GM19438 (cell line): ENCODE data around the gene LTBP1.
A peak's percentile ranks its signal among the peaks of the same experiment; 100 is the strongest.

Source experiments
- ATAC-seq: cut with Tn5 transposase; IDR thresholded peaks from one replicate; pipeline ENCODE4 v1.9.1; 2021; ENCODE audit warnings: low read depth; ENCODE audit not compliant: unreplicated experiment

LTBP1 gene

DNA sequence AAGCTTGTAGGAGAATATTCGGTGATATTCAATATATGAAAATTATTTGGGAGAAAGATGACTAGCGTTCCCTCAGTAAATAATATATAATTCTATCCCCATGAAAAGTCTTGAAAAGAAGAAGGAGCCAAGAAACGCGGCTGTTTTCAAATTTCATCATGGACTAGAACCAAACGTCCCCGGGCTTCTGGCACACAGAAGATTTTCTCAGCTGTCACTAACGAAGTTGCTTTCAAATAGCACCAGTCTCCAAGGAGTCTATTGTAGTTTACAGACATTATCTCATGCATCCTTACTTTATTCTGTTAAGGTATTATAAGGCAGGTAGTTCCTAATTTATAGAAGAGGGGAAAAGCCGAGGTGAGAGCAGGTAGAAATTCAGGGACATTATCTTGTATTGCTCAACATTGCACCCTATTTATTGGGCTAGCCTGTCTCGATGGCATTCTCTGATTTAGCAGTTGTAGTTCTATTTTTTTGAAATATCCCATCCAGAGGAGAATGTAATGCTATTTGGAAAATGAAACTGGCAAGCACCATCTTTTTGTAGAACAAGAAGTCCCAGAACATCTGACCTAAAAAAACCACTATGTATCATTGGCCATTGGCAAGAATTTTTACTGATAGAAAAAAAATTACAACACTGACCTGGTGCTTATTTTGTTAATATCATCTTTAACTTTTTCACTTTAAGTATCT, 331.6 kb downstream of the LTBP1 start:
- ATAC-seq = no peak

DNA sequence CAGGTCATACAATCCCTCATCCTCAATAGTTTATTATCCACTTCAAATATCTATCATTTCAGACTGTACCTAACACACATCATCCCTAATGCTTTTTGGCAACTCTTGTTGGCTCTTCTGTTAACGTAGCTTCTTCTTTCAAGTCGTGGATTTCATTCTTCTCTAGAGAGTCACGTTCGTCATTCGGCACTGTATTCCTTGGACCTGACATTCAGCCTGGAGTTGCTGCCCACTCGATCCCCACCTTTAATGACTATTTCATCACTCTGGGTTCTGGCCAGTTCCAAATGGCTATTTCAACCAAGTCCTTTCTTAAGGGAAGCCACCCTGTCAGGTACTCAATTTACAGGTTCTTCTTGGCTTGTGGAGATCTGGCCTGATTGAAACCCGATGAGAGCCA, 337.5 kb downstream of the LTBP1 start:
- no peak for ATAC-seq

DNA sequence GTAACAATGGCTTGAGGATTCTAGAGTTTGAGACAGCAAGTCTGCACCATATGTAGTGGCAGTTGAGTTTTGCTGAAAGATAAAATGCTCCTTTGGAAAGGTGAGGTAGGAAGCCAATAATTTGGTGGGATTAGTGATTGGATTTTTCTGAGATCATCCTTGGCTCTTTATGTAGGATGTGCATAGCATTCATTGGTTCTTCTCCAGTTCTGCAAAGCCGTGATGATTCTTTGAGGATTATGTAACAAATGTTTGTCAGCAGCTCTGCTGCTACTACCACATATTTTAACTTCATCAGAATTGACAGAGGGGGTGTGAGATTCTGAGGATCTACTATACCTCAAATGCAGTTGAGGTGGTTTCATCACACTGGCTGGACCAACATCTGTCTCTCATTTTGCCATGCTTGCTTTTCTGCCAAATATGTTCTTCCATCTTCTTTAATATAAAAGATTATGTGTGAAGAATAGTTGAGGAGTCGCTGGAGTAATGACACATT, 340.8 kb downstream of the LTBP1 start:
- no peak for ATAC-seq

DNA sequence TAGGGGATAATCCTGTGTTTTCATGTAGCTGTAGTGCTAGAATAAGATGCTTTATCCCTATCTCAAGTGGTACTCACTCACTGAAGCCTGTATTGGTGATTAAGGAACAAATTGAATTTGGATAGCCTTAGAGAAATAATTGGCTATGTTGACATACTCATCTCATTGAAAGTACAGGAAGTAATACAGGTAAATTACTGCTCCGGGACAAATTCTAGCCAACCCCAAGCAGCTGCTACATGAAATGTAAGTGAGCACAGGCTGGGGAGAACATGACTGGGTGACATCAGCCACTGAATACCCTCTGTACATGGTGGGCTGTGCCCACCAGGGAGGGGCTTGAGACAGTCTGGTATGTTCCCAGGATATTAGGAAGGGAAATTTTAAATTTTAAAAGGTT, 341.3 kb downstream of the LTBP1 start:
- ATAC-seq = no peak

DNA sequence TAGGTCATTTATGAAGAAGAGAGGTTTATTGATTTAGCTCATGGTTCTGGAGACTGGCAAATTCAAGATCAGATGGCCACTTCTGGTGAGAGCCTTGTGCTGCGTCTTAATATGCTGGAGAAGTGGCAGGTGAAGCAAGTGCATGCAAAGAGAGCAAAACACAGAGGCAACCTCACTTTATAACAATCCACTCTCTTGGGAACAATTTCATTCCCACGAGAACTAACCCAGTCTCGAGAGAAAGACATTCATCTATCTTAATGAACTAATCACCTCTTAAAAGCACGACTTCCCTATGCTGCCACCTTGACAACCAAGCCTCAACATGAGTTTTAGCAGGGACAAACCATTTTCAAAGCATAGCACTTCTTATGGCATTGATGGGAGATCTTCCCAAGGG, 343.2 kb downstream of the LTBP1 start:
- no peak for ATAC-seq

DNA sequence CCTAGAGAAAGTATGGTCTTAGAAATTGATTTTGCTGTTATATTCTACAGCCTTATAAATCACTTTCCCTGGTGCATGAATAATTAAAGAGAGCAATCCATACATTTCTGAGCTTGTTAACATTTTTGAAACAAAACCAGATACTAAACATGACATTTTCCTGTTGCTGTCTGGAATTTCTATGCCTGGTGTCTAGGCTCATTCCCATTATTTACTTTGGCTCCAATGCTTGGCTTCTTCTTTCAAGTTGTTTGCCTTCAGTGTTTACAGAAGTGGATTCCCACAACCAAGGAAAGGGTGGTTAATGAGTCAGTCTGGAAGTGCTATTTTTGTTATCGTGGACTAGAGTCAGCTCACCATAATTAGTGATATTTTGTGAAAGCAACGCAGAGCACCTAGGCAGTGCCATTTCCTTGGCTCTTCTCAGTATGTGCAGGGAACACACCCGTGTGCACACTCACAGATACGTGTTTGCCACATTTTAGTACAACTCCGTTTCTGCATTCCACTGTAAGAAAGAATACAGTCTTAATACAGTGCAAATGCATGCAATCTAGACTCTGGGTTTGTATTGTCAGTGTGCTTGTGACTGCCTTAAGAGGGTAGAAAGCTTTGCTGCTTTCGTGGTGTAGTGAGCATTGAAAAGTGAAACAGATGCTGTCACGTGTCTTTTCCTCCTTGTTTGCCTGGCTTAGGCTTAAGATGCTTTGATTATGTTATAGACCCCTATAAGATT, 344.7 kb downstream of the LTBP1 start:
- no peak for ATAC-seq

DNA sequence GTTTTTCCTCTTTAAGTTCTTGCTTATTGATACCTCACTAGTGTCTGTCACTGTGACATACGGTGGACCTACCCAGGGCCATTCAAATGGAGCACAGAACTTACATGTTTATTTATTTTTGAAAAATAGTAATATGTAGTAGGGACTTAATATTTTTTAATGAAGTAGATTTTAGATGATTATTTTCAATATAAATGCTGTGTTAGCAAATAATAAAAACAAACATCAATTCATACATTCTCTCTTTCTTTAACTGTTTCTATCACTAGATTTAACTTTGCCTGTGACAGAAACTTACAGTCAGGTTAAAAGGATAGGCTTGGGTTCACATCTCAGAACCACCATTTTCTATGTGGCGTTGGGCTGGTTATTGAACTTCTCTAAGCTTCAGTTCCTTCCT, 345.3 kb downstream of the LTBP1 start:
- ATAC-seq = no peak

DNA sequence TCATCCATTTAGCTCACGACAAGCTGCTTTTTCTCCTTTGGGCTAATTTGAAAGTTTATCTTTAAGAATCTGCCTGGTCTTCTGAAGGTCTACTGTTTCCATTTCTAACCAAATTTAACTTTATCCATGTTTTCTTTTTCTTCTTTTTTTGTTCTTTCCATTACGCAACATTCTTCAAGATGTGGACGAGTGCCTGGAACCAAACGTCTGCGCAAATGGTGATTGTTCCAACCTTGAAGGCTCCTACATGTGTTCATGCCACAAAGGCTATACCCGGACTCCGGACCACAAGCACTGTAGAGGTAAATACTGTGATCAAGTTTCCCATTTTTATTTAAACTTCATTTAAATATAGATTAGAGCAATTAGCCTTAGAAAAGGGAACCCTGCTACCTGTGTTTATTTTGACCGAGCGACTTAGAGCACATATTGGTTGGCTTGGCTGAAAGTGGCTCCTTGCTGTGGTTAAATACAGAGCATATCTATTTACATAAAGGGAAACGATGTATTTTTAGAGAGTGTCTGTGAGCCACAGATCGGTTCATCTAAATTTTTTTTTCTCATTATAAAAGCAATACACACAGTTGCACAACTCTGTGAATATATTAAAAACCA, 346.3 kb downstream of the LTBP1 start:
- ATAC-seq = peak; percentile 66

DNA sequence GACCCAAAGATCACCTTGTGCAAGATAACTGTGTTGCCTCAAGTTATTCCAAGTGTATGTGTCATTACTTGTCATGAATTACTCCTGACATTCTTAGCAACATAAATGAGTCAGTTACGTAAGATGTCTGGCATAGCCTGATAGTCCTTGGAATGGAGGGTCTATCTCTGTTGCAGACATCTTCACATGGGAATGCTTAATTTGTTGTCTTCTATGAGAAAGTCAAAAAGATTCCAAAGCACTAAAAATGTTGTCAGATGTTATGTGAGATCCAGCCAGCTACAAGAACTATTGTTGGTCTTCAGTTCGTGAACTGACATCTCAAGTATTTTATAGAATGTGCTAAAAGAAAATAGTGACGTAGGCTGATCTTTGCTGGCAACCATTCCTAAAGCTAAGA, 351.5 kb downstream of the LTBP1 start:
- no peak for ATAC-seq

DNA sequence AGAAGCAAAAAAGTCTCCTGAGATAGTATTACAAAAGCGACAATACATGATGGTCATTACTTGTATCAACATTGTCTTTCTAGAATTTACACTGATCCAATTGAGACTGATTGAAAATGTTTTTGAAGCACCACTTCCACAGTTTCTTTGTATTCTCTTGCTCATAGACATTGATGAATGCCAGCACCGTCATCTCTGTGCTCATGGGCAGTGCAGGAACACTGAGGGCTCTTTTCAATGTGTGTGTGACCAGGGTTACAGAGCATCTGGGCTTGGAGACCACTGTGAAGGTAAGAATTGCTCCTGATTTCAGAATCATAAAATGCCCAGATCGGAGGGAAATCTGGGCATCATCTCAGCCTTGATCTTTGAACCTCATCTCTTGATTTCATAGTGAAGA, 354.6 kb downstream of the LTBP1 start:
- no peak for ATAC-seq

DNA sequence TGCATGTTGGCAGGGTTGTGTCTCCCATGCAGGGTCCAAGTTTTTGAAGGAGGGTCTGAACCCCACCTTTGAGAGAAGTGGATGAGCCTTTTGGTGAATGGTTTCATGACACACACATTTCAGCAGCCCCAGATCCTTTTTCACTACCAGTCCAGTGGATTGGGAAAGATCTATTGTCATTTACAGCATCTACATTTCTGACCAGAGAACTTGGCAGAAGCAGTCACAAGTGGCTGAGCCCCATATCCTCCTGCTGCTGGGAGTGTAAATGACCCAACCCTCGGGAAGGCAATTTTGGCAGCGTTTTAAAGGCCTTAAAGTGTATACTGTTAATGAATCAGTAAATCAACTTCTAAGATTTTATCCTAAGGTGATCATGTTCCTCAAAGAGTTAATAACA, 355.6 kb downstream of the LTBP1 start:
- no peak for ATAC-seq

DNA sequence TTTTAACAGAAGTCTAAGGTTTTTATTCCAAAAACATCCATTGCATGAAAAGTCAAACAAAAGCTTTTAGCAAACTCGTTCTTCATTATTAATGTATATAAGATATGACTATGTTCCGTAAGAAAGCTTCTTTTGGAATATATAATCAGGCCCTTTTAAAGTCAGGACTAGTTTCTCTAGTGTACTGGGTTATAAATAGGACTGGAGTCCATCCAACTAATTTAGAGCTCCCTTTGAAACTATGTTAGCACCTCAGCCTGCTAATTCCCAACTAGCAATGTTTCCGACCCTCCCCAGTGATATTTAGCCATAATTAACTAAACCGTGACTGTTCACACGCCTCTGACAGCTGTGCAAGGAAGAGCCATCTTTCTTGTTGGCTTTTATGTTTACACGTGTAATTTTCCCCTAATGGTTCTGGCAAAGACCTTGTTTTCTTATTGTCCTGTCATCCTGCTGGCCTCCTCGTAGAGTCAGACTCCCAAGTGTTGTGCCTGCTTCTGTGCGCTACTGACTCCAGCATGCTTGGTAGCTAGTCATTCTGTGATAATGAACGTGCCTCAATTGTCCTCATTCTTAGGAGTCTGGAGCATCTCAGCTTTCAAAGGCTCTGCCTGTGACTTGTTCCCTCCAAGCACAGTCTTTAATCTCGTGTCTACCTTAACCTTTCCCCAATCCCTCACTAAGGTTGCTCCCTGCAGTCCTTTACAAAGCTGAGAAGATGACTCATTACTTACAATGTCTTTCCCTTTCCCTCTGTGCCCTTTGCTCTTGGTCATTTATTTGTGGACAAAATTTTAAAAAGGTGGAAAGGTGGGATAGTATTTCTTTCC, 357.5 kb downstream of the LTBP1 start:
- ATAC-seq = no peak

DNA sequence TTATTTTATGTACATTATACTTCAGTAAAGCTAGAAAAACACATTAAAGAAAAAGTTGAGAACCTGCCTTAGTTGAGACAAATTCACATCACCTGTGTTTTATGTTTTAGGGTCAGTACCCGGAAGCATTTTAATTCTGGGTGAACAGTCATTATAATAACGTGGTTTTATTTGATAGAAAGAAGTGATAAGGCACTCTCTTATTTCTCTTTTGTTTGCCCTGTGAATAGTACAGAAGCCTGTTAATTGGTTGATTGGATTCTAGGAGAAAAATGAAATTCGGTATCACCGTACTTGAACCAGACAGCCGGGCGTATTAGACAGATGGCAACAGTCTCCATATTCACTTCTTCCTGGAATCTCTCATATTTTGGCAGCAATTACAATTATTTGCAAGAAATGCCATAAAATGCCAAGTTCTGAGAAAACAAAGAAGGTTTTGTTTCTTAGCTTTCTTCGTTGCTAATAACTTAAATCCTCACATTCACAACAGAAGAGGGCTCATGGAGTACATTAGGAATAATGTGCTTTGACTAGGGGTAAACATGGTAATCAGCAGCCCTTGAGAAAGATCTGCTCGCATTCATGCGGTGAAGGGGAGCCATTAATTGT, 361.0 kb downstream of the LTBP1 start:
- no peak for ATAC-seq

DNA sequence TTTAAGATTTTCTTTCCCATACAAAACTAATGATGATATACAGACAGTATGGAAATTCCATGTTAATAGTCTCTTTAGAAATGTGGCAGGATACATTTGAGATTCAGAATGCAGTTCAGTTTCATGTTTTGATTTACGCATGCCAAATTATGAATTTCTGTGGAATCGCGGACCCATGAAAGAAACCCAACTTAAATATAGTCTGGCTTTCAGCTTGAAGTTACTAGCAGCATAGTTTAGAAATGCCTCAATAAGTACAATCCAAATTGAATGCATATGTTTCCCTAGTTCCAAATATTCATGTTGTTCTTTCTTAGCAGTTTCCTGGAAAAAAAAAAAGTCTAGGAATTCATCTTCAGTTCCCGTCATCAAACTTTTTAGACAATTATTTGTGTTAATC, 365.6 kb downstream of the LTBP1 start:
- ATAC-seq = no peak

DNA sequence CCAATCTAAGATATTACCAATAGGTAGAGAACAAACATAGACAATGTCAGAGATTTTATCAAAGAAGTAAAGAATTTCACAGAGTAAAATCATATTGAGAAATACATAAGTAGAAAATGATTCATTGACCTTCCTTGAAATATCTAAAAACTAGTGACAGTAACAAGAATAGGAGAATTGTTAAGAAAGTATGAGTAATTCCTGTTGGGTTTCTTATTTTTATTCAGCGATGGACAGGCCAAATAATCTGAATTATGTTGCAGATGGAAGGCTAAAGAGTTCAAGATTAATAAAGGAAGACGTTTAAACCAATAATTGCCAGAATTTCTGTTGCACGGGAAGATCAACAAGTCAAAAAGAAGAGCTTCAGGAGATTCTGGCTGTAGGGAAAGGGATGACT, 366.3 kb downstream of the LTBP1 start:
- no peak for ATAC-seq

DNA sequence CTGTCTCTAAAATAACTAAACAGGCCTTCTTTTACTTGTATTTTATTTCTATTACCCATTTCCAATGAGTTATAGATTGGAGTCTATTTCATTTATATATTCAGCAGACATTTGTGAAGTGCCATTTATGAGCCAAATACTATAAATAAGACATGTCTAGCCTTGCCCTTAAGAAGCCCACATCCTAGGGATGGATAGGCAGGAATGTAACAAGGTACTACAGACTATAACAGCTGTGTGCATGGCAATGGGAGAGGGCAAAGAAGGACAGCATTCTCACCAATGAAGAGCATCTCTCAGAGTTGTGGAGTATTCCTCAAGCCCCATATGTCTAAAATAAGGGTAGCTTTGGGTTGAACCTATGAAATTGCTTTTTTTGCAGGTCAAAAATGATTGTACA, 367.8 kb downstream of the LTBP1 start:
- no peak for ATAC-seq

DNA sequence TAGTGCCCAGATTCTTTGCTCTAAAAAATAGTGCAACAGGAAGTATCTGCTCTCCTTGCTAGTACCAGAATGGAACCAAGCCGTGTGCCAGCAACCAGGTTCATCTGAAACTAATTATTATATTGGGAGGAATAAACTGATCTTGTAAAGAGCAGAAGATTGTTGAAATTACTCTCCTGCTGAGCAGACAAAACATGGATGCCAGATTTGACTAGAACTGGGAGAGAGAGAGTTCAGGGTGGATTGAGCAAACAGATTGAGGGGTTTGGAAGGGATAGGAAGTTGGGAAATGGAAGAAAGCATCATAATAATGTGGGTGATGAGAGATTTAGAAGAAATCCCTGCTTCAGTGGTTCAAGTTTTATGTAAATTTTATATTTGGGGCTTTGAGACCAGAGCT, 369.6 kb downstream of the LTBP1 start:
- no peak for ATAC-seq

DNA sequence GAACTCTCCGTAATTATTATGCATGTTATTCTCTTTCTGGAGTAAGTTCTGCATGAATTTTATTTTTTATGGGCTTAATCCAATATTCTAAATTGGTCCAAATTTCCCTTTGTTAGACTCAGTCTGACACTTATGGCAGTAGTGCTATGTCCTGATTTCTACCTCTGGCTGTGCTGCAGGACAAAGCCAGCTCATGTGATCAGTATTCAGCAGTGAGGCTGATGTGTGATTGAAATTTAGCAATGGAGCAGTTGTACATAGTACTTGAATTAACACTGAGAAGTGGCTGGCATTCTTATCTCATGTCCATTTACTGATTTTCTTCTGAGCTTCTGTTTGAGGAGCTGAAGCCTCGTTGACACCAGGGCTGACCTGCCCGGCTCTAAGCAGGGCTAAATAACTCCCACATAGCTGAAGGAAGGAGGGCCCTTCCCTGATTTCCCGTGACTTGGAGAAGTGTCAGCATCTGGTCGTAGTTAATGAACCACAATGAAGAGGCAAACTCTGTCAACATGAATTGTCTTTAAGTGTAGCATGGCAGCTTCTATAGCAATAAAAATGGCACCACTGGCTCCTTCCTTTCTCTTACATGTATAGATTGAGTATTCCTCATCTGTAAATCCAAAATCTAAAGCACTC, 370.7 kb downstream of the LTBP1 start:
- no peak for ATAC-seq

DNA sequence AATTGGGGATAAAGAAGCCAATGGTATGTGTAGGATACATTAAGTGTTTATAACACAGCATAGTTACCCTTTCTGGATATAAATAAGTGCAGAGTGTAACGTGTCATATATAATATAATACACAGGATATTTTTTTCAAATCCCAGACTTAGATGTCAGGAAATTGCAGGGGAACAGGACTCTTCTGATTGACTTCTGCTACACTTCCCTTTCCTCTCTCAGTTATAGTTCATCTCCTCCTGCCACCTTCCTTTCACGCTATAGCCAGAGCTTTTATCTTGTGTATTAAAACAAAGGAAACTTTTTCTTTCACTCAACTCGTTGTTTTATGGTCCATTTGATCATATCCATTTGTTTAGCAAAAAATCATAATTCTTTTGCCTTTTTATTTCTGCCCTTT, 371.7 kb downstream of the LTBP1 start:
- ATAC-seq = no peak

DNA sequence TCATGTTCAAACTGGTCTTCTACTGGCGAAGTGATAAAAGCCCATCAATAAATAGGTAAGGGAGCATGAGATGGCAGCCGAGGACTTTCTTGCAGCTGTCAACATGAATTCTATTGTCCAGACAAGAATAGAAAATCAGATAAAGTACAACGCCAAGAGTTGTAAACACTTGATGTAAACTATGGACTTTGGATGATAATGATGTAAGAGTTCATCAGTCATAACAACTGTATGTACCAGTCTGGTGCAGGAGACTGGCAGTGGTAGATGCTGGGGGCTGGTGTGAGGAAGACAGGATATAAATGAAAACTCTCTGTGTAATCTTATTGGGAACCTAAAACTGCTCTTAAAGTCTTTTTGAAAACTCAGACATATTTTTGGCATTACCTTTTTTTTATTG, 373.8 kb downstream of the LTBP1 start:
- no peak for ATAC-seq
